WTC11 (cell line): ENCODE results near the gene CERT1.
"Not testable (repeated sequence)": the region's sequence is repeated elsewhere in the genome, so short reads cannot be mapped to it uniquely, and the experiment has no call there.

Source experiments
- JUN ChIP-seq: sonication (generic); formaldehyde crosslinking; IDR thresholded peaks from 2 replicates; pipeline ENCODE4 v1.8.0; 2023; ENCODE audit warnings: mild to moderate bottlenecking, missing genetic modification reagents
- TF ChIP-seq, protein P1 (sequence below): fragments of 200-600 bp; IDR thresholded peaks from 2 replicates; pipeline ENCODE4 v1.8.0; 2022; ENCODE audit warnings: antibody characterized with exemption
- TF ChIP-seq, protein P2 (sequence below): sonication (generic); formaldehyde crosslinking; IDR thresholded peaks from 2 replicates; pipeline ENCODE4 v1.8.0; 2022; ENCODE audit warnings: mild to moderate bottlenecking, missing genetic modification reagents
- TF ChIP-seq, protein P3 (sequence below): fragments of 250-450 bp; sonication (Bioruptor Pico); IDR thresholded peaks from 2 replicates; pipeline ENCODE4 v2.1.2; 2022; ENCODE audit warnings: mild to moderate bottlenecking, moderate library complexity
- TF ChIP-seq, protein P4 (sequence below): sonication (generic); formaldehyde crosslinking; IDR thresholded peaks from 2 replicates; pipeline ENCODE4 v1.8.0; 2023; ENCODE audit warnings: missing genetic modification reagents, mild to moderate bottlenecking, borderline replicate concordance

DNA sequence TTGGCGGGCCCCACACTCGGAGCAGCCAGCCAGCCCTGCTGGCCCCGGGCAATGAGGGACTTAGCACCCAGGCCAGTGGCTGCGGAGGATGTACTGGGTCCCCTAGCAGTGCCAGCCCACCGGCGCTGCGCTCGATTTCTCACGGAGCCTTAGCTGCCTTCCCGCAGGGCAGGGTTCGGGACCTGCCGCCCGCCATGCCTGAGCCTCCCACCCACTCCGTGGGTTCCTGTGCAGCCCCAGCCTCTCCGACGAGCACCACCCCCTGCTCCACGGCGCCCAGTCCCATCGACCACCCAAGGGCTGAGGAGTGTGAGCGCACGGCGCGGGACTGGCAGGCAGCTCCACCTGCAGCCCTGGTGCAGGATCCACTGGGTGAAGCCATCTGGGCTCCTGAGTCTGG, 177.7 kb downstream of the CERT1 start:
- TF ChIP-seq, protein P1, sequence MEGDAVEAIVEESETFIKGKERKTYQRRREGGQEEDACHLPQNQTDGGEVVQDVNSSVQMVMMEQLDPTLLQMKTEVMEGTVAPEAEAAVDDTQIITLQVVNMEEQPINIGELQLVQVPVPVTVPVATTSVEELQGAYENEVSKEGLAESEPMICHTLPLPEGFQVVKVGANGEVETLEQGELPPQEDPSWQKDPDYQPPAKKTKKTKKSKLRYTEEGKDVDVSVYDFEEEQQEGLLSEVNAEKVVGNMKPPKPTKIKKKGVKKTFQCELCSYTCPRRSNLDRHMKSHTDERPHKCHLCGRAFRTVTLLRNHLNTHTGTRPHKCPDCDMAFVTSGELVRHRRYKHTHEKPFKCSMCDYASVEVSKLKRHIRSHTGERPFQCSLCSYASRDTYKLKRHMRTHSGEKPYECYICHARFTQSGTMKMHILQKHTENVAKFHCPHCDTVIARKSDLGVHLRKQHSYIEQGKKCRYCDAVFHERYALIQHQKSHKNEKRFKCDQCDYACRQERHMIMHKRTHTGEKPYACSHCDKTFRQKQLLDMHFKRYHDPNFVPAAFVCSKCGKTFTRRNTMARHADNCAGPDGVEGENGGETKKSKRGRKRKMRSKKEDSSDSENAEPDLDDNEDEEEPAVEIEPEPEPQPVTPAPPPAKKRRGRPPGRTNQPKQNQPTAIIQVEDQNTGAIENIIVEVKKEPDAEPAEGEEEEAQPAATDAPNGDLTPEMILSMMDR: not testable (repeated sequence)
- TF ChIP-seq, protein P2, sequence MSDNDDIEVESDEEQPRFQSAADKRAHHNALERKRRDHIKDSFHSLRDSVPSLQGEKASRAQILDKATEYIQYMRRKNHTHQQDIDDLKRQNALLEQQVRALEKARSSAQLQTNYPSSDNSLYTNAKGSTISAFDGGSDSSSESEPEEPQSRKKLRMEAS (CRISPR knock-in tag): not testable (repeated sequence)
- TF ChIP-seq, protein P3, sequence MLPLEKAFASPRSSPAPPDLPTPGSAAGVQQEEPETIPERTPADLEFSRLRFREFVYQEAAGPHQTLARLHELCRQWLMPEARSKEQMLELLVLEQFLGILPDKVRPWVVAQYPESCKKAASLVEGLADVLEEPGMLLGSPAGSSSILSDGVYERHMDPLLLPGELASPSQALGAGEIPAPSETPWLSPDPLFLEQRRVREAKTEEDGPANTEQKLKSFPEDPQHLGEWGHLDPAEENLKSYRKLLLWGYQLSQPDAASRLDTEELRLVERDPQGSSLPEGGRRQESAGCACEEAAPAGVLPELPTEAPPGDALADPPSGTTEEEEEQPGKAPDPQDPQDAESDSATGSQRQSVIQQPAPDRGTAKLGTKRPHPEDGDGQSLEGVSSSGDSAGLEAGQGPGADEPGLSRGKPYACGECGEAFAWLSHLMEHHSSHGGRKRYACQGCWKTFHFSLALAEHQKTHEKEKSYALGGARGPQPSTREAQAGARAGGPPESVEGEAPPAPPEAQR (CRISPR knock-in tag): not testable (repeated sequence)
- TF ChIP-seq JUN: not testable (repeated sequence)
- TF ChIP-seq, protein P4, sequence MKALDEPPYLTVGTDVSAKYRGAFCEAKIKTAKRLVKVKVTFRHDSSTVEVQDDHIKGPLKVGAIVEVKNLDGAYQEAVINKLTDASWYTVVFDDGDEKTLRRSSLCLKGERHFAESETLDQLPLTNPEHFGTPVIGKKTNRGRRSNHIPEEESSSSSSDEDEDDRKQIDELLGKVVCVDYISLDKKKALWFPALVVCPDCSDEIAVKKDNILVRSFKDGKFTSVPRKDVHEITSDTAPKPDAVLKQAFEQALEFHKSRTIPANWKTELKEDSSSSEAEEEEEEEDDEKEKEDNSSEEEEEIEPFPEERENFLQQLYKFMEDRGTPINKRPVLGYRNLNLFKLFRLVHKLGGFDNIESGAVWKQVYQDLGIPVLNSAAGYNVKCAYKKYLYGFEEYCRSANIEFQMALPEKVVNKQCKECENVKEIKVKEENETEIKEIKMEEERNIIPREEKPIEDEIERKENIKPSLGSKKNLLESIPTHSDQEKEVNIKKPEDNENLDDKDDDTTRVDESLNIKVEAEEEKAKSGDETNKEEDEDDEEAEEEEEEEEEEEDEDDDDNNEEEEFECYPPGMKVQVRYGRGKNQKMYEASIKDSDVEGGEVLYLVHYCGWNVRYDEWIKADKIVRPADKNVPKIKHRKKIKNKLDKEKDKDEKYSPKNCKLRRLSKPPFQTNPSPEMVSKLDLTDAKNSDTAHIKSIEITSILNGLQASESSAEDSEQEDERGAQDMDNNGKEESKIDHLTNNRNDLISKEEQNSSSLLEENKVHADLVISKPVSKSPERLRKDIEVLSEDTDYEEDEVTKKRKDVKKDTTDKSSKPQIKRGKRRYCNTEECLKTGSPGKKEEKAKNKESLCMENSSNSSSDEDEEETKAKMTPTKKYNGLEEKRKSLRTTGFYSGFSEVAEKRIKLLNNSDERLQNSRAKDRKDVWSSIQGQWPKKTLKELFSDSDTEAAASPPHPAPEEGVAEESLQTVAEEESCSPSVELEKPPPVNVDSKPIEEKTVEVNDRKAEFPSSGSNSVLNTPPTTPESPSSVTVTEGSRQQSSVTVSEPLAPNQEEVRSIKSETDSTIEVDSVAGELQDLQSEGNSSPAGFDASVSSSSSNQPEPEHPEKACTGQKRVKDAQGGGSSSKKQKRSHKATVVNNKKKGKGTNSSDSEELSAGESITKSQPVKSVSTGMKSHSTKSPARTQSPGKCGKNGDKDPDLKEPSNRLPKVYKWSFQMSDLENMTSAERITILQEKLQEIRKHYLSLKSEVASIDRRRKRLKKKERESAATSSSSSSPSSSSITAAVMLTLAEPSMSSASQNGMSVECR (CRISPR knock-in tag): not testable (repeated sequence)
